ENCODE data around the gene ALAS1.

The ALAS1 gene

DNA sequence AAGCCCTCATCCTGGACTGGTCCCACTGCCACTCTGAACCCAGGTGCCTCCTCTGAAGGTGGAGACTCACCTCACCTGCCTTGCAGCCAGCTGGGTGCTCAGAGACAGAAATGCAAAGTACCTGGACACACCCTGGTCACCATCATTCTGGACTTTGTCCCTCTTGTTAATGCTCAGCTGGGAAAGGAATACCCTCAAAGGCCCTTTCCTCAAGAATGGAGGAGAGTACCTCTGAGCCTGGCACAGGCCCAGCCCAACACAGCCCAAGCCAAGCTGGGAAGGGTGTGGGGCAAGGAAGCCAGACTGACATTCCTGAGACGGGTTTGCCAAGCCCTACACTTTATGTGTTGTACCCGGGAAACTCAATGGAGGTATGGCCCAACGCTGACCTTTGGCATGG, 983 bp upstream of the ALAS1 start:
- CTCF ChIA-PET, result interaction anchor here (1.1 to 2.5 kb wide), 6 partner anchors 8 to 24 kb away, joined by 3 to 10 read pairs (median 7); no protein-coding TSS in a partner anchor

DNA sequence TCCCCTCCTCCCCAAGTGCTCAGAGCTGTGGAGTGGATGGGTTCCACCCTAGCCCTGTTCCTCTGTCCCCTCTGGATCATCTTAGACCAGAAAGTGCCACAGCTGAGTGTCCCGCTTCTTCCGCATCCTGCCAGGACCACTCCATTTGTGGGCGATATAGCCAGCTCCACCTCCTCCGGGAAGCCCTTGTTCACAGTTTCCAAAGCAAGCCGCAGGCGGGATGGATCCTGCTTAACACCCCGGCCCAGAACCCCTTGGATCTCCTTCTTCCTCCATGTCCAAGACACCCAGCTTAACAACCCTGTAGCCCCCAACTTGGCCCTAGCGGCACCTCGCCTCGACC, 490 bp upstream of the ALAS1 start:
- 71% methylated on average over 7 of the region's 10 CpGs for WGBS (ENCODE audit: insufficient coverage)
- no peak for DNase-seq
- H3K4me3 ChIP-seq (ENCODE audit: control insufficient read depth in 1 of 7, extremely low read depth in 1 of 7, insufficient read depth in 4 of 7, low read depth in 2 of 7, low read length in 6 of 7), result peak overlapping the region; percentile 80 to 99 (median 91)
- H3K27ac ChIP-seq (ENCODE audit: insufficient read depth in 1 of 2, low read depth in 1 of 2, low read length in 2 of 2, poor library complexity in 1 of 2, severe bottlenecking in 2 of 2), result peak overlapping the region in 1 of 2 experiments; percentile 86
- no peaks in the 10 kb centered on the region for H3K27me3 ChIP-seq (replicated peaks in 2 of 5; ENCODE audit: control insufficient read depth in 4 of 5, insufficient read depth in 5 of 5, low read length in 4 of 5)
- CTCF ChIA-PET, result interaction anchor here (1.1 to 2.5 kb wide), 5 partner anchors 9 to 23 kb away, joined by 3 to 10 read pairs (median 7); no protein-coding TSS in a partner anchor
- H3K36me3 ChIP-seq (ENCODE audit: control insufficient read depth in 4 of 4, insufficient read depth in 4 of 4, low read length in 3 of 4), result peaks cover 2 to 16% (median 6%) of the 10 kb centered on the region in 4 experiments
- no peaks in the 10 kb centered on the region for H3K9me3 ChIP-seq (ENCODE audit: control extremely low read depth in 1 of 5, control insufficient read depth in 4 of 5, insufficient read depth in 2 of 5, low read depth in 1 of 5, low read length in 4 of 5)
- POLR2A ChIA-PET, result no interaction called here
- peaks cover 0 to 48% (median 23%) of the 10 kb centered on the region in 4 experiments for H3K4me1 ChIP-seq (ENCODE audit: control extremely low read depth in 1 of 4, control insufficient read depth in 4 of 4, insufficient read depth in 4 of 4, low read length in 3 of 4)

More for the DNA sequence above, 983 bp upstream of the ALAS1 start:
- POLR2A ChIA-PET, result no interaction called here
- no peak for DNase-seq
- Histone ChIP-seq H3K27me3 (replicated peaks in 2 of 5; ENCODE audit: control insufficient read depth in 4 of 5, insufficient read depth in 5 of 5, low read length in 4 of 5) (no peaks in the 10 kb centered on the region), H3K27ac (ENCODE audit: insufficient read depth in 1 of 2, low read depth in 1 of 2, low read length in 2 of 2, poor library complexity in 1 of 2, severe bottlenecking in 2 of 2) (peak overlapping the region in 1 of 2 experiments; percentile 86), H3K36me3 (ENCODE audit: control insufficient read depth in 4 of 4, insufficient read depth in 4 of 4, low read length in 3 of 4) (peaks cover 0 to 13% (median 3%) of the 10 kb centered on the region in 4 experiments), H3K4me3 (ENCODE audit: control insufficient read depth in 1 of 7, extremely low read depth in 1 of 7, insufficient read depth in 4 of 7, low read depth in 2 of 7, low read length in 6 of 7) (no peak overlapping the region), H3K9me3 (ENCODE audit: control extremely low read depth in 1 of 5, control insufficient read depth in 4 of 5, insufficient read depth in 2 of 5, low read depth in 1 of 5, low read length in 4 of 5) (no peaks in the 10 kb centered on the region), H3K4me1 (ENCODE audit: control extremely low read depth in 1 of 4, control insufficient read depth in 4 of 4, insufficient read depth in 4 of 4, low read length in 3 of 4) (peaks cover 0 to 44% (median 21%) of the 10 kb centered on the region in 4 experiments)
- WGBS (ENCODE audit: insufficient coverage), result 100% methylated on average over 3 of the region's 3 CpGs

DNA sequence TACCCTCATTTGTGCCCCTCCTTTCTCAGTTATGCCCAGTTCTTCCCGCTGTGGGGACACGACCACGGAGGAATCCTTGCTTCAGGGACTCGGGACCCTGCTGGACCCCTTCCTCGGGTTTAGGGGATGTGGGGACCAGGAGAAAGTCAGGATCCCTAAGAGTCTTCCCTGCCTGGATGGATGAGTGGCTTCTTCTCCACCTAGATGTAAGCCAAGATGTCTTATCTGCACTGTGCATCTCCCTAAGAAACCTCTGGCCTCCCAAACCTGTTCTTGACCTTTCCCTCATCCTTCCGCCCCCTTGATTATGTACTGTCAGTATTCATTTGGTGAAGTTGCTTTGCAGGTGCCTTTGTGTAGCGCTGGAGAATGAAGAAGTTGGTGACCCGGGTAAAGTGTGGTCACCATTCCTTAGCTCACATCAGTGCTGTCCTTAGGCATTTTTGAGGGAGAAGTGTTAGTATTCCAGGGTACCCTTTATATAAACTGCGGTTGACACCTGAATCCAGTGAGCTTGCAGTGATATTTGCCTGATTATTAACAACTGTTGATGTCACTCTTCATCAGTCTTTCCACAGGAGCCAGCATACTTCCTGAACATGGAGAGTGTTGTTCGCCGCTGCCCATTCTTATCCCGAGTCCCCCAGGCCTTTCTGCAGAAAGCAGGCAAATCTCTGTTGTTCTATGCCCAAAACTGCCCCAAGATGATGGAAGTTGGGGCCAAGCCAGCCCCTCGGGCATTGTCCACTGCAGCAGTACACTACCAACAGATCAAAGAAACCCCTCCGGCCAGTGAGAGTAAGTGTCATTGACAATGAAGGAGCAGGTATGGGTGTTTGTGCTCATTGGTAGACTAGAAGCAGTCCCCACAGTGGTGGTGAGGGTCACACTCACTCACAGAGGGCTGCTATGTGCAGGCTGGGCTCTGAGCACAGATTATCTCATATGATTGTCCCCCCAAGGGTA, 966 bp downstream of the ALAS1 start:
- Histone ChIP-seq H3K4me1 (ENCODE audit: control extremely low read depth in 1 of 4, control insufficient read depth in 4 of 4, insufficient read depth in 4 of 4, low read length in 3 of 4) (peaks cover 0 to 60% (median 25%) of the 10 kb centered on the region in 4 experiments), H3K27ac (ENCODE audit: insufficient read depth in 1 of 2, low read depth in 1 of 2, low read length in 2 of 2, poor library complexity in 1 of 2, severe bottlenecking in 2 of 2) (peak overlapping the region; percentile 58 to 86), H3K27me3 (replicated peaks in 2 of 5; ENCODE audit: control insufficient read depth in 4 of 5, insufficient read depth in 5 of 5, low read length in 4 of 5) (no peaks in the 10 kb centered on the region), H3K9me3 (ENCODE audit: control extremely low read depth in 1 of 5, control insufficient read depth in 4 of 5, insufficient read depth in 2 of 5, low read depth in 1 of 5, low read length in 4 of 5) (no peaks in the 10 kb centered on the region), H3K4me3 (ENCODE audit: control insufficient read depth in 1 of 7, extremely low read depth in 1 of 7, insufficient read depth in 4 of 7, low read depth in 2 of 7, low read length in 6 of 7) (peak overlapping the region; percentile 80 to 99 (median 91)), H3K36me3 (ENCODE audit: control insufficient read depth in 4 of 4, insufficient read depth in 4 of 4, low read length in 3 of 4) (peaks cover 7 to 29% (median 18%) of the 10 kb centered on the region in 4 experiments)
- DNase-seq, result no peak
- ChIA-PET POLR2A (no interaction called here), CTCF (interaction anchor here (5.3 kb wide), 1 partner anchor 22 kb away, joined by 32 read pairs; no protein-coding TSS in a partner anchor)
- WGBS (ENCODE audit: insufficient coverage), result 45% methylated on average over 13 of the region's 14 CpGs

DNA sequence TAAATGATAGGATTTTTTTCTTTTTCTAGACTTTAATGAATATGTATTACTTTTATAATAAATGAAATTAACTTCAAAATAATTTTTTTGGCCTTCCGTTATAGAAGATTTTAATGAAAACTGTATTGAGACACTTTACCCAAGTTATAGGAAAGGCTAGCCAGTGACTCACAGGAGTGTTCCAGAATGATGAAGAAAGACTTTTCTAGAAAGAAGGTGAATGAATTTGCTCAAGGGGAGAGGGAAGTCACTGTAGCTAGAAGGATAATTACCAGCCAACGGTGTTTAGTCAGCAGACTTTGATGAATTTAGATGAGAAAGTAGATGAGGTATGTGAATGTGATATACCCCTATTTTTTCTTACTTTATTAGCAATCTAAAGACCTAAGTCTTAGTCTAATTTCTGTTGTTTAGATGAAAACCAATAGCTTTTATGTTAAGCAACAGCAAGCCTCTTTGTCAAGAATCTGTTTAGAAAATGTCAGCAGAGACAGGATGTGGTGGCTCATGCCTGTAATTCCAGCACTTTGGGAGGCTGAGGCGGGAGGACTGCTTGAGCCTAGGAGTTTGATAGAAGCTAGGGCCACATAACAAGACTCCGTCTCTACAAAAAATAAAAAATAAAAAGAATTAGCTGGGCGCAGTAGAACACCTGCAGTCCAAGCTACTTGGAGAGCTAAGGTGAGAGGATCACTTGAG, 3.2 kb downstream of the ALAS1 start:
- Histone ChIP-seq H3K4me1 (ENCODE audit: control extremely low read depth in 1 of 4, control insufficient read depth in 4 of 4, insufficient read depth in 4 of 4, low read length in 3 of 4) (peaks cover 0 to 54% (median 23%) of the 10 kb centered on the region in 4 experiments), H3K9me3 (ENCODE audit: control extremely low read depth in 1 of 5, control insufficient read depth in 4 of 5, insufficient read depth in 2 of 5, low read depth in 1 of 5, low read length in 4 of 5) (no peaks in the 10 kb centered on the region), H3K27ac (ENCODE audit: insufficient read depth in 1 of 2, low read depth in 1 of 2, low read length in 2 of 2, poor library complexity in 1 of 2, severe bottlenecking in 2 of 2) (no peak overlapping the region), H3K27me3 (replicated peaks in 2 of 5; ENCODE audit: control insufficient read depth in 4 of 5, insufficient read depth in 5 of 5, low read length in 4 of 5) (no peaks in the 10 kb centered on the region), H3K36me3 (ENCODE audit: control insufficient read depth in 4 of 4, insufficient read depth in 4 of 4, low read length in 3 of 4) (peaks cover 15 to 51% (median 33%) of the 10 kb centered on the region in 4 experiments), H3K4me3 (ENCODE audit: control insufficient read depth in 1 of 7, extremely low read depth in 1 of 7, insufficient read depth in 4 of 7, low read depth in 2 of 7, low read length in 6 of 7) (no peak overlapping the region)
- WGBS (ENCODE audit: insufficient coverage), result 100% methylated on average over 3 of the region's 5 CpGs
- no peak for DNase-seq
- POLR2A ChIA-PET, result no interaction called here
- CTCF ChIA-PET, result interaction anchor here (0.6 to 5.3 kb wide), 4 partner anchors 14 to 1153 kb away, joined by 3 to 32 read pairs (median 3); no protein-coding TSS in a partner anchor

DNA sequence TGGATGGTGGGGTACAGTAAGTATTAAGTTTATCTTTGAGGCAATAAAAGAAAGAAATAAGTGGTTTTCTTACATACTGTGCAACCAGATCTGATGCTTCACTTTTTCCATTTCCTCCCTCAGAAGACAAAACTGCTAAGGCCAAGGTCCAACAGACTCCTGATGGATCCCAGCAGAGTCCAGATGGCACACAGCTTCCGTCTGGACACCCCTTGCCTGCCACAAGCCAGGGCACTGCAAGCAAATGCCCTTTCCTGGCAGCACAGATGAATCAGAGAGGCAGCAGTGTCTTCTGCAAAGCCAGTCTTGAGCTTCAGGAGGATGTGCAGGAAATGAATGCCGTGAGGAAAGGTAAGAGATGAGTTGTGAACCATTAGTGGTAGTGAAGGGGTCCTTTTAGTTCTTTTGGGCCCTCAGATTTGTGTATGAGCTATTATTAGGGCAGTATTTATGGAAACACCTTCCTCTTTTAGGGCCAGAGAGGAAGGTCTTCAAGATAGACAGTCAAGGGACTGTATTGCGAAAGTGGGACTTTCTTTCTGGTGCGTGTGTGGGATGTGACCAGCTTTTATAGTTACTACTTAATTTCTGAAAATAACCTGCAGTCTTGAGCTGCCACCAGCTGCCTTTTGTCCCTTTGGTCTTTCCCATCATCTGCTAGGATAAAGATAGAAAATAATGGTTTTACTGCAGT, 4.6 kb downstream of the ALAS1 start:
- H3K4me3 ChIP-seq (ENCODE audit: control insufficient read depth in 1 of 7, extremely low read depth in 1 of 7, insufficient read depth in 4 of 7, low read depth in 2 of 7, low read length in 6 of 7), result peak overlapping the region in 1 of 7 experiments; percentile 2
- no peaks in the 10 kb centered on the region for H3K9me3 ChIP-seq (ENCODE audit: control extremely low read depth in 1 of 5, control insufficient read depth in 4 of 5, insufficient read depth in 2 of 5, low read depth in 1 of 5, low read length in 4 of 5)
- H3K4me1 ChIP-seq (ENCODE audit: control extremely low read depth in 1 of 4, control insufficient read depth in 4 of 4, insufficient read depth in 4 of 4, low read length in 3 of 4), result peaks cover 0 to 40% (median 17%) of the 10 kb centered on the region in 4 experiments
- peaks cover 20 to 59% (median 40%) of the 10 kb centered on the region in 4 experiments for H3K36me3 ChIP-seq (ENCODE audit: control insufficient read depth in 4 of 4, insufficient read depth in 4 of 4, low read length in 3 of 4)
- no peaks in the 10 kb centered on the region for H3K27me3 ChIP-seq (replicated peaks in 2 of 5; ENCODE audit: control insufficient read depth in 4 of 5, insufficient read depth in 5 of 5, low read length in 4 of 5)
- DNase-seq, result peak in 2 of 3 donors; percentile 35 to 38
- 100% methylated on average over 1 of the region's 4 CpGs for WGBS (ENCODE audit: insufficient coverage)
- ChIA-PET CTCF (interaction anchor here (0.6 to 5.3 kb wide), 4 partner anchors 11 to 30 kb away, joined by 3 to 32 read pairs (median 4); no protein-coding TSS in a partner anchor), POLR2A (no interaction called here)
- H3K27ac ChIP-seq (ENCODE audit: insufficient read depth in 1 of 2, low read depth in 1 of 2, low read length in 2 of 2, poor library complexity in 1 of 2, severe bottlenecking in 2 of 2), result no peak overlapping the region

DNA sequence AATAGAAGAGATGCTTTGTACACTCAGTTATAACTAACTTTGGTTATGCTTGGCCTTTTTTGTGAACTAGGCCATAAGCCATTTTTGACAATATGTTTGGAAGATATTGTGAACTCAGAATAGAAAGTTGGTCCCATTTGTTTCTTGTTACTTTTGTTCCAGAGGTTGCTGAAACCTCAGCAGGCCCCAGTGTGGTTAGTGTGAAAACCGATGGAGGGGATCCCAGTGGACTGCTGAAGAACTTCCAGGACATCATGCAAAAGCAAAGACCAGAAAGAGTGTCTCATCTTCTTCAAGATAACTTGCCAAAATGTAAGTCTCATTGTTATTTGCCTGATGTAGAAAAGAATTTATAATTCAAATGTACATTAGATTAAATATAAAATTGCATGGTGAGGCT, 5.7 kb downstream of the ALAS1 start:
- no CpG with 5 or more reads among the region's 1 CpG for WGBS (ENCODE audit: insufficient coverage)
- Histone ChIP-seq H3K9me3 (ENCODE audit: control extremely low read depth in 1 of 5, control insufficient read depth in 4 of 5, insufficient read depth in 2 of 5, low read depth in 1 of 5, low read length in 4 of 5) (no peaks in the 10 kb centered on the region), H3K36me3 (ENCODE audit: control insufficient read depth in 4 of 4, insufficient read depth in 4 of 4, low read length in 3 of 4) (peaks cover 27 to 71% (median 50%) of the 10 kb centered on the region in 4 experiments), H3K4me3 (ENCODE audit: control insufficient read depth in 1 of 7, extremely low read depth in 1 of 7, insufficient read depth in 4 of 7, low read depth in 2 of 7, low read length in 6 of 7) (no peak overlapping the region), H3K27me3 (replicated peaks in 2 of 5; ENCODE audit: control insufficient read depth in 4 of 5, insufficient read depth in 5 of 5, low read length in 4 of 5) (no peaks in the 10 kb centered on the region), H3K27ac (ENCODE audit: insufficient read depth in 1 of 2, low read depth in 1 of 2, low read length in 2 of 2, poor library complexity in 1 of 2, severe bottlenecking in 2 of 2) (no peak overlapping the region), H3K4me1 (ENCODE audit: control extremely low read depth in 1 of 4, control insufficient read depth in 4 of 4, insufficient read depth in 4 of 4, low read length in 3 of 4) (peaks cover 0 to 33% (median 9%) of the 10 kb centered on the region in 4 experiments)
- ChIA-PET POLR2A (no interaction called here), CTCF (interaction anchor here (1.4 to 5.3 kb wide), 3 partner anchors 17 to 21 kb away, joined by 3 to 32 read pairs (median 3); no protein-coding TSS in a partner anchor)
- DNase-seq, result no peak
